Measurements from ENCODE around the gene CAND1.

DNA sequence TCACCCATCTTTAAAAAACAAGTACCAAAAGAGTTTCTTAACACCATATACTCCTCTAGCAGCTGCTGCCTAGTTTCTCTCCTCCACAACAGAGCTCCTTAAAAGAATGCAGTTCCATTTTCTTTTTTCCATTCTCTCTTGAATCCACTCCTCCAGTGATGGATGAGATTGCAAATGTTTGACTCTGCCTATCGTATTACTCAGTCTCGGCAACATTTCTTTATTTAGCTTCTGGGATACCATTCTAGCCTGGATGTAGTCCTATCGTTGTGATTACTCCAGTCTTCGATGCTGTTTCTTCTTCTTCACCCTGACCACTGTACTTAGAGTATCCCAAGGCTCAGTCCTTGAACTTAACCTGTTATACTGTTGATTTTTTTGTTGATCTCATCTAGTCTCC is 30.8 kb downstream of the CAND1 start:
- TF ChIP-seq, protein P1, sequence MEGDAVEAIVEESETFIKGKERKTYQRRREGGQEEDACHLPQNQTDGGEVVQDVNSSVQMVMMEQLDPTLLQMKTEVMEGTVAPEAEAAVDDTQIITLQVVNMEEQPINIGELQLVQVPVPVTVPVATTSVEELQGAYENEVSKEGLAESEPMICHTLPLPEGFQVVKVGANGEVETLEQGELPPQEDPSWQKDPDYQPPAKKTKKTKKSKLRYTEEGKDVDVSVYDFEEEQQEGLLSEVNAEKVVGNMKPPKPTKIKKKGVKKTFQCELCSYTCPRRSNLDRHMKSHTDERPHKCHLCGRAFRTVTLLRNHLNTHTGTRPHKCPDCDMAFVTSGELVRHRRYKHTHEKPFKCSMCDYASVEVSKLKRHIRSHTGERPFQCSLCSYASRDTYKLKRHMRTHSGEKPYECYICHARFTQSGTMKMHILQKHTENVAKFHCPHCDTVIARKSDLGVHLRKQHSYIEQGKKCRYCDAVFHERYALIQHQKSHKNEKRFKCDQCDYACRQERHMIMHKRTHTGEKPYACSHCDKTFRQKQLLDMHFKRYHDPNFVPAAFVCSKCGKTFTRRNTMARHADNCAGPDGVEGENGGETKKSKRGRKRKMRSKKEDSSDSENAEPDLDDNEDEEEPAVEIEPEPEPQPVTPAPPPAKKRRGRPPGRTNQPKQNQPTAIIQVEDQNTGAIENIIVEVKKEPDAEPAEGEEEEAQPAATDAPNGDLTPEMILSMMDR (IDR thresholded peaks at IDR 0.05): no peak
- no peak for TF ChIP-seq POLR2A (IDR thresholded peaks at IDR 0.05)
